K562 (cell line): ENCODE data around the gene PPFIA3. TPM values are rescaled to one million over a fixed set of nuclear protein-coding genes. Genes with fewer than 3 reads are reported as not detected.

Source experiments
- ADNP ChIP-seq: fragments of 200-800 bp; sonication (Bioruptor generic); IDR thresholded peaks from 2 replicates; pipeline ENCODE4 v1.6.1; 2016; ENCODE audit warnings: missing genetic modification characterization, missing compliant biosample characterization
- ARID4B ChIP-seq: sonication (generic); formaldehyde crosslinking; IDR thresholded peaks from 2 replicates; pipeline ENCODE4 v1.8.0; 2022; ENCODE audit warnings: mild to moderate bottlenecking, missing genetic modification reagents
- BDP1 ChIP-seq: IDR thresholded peaks from 3 replicates; pipeline ENCODE4 v1.6.1; 2011; ENCODE audit not compliant: insufficient read length, insufficient read depth
- FOXK2 ChIP-seq, 2 experiments: fragments of 450-650 bp; IDR thresholded peaks in 1 of 2; conservative IDR thresholded peaks in 1 of 2; 2 replicates each; pipeline ENCODE4 v1.6.1; 2016; ENCODE audit warnings: low read depth in 2 of 2, mild to moderate bottlenecking in 1 of 2
- GTF2E2 ChIP-seq: fragments of 200-800 bp; sonication (Bioruptor generic); IDR thresholded peaks from 2 replicates; pipeline ENCODE4 v1.6.1; 2016; ENCODE audit warnings: missing genetic modification characterization, missing compliant biosample characterization
- HBP1 ChIP-seq: fragments of 450-650 bp; formaldehyde crosslinking; IDR thresholded peaks from 2 replicates; pipeline ENCODE4 v1.4.0; 2022; ENCODE audit warnings: missing genetic modification characterization
- HOMEZ ChIP-seq: fragments of 250-450 bp; sonication (Bioruptor Pico); IDR thresholded peaks from 2 replicates; pipeline ENCODE4 v1.4.0; 2020; ENCODE audit warnings: mild to moderate bottlenecking, moderate library complexity
- IRF9 ChIP-seq: fragments of 450-650 bp; IDR thresholded peaks from 2 replicates; pipeline ENCODE4 v1.6.1; 2016; ENCODE audit warnings: missing biosample characterization, missing genetic modification characterization
- MAFG ChIP-seq: fragments of 450-650 bp; conservative IDR thresholded peaks from 2 replicates; pipeline ENCODE4 v1.6.1; 2016; ENCODE audit warnings: missing genetic modification characterization, missing compliant biosample characterization
- NR0B1 ChIP-seq: fragments of 450-650 bp; IDR thresholded peaks from one replicate; pipeline ENCODE4 v1.6.1; 2018; ENCODE audit warnings: mild to moderate bottlenecking, moderate library complexity; ENCODE audit not compliant: partially characterized antibody
- NR4A1 ChIP-seq, 2 experiments: fragments of 250-450 bp in 1 of 2; fragments of 450-650 bp in 1 of 2; sonication (Bioruptor Pico) in 1 of 2; IDR thresholded peaks; 2 replicates each; pipeline versions ENCODE4 v1.4.0 to v1.6.1; 2016 to 2020; ENCODE audit warnings: mild to moderate bottlenecking in 2 of 2, missing compliant biosample characterization in 1 of 2, missing genetic modification characterization in 1 of 2, moderate library complexity in 1 of 2
- RNF2 ChIP-seq: sonication (generic); IDR thresholded peaks from 2 replicates; pipeline ENCODE4 v1.6.1; 2016
- SOX6 ChIP-seq: fragments of 450-650 bp; IDR thresholded peaks from 2 replicates; pipeline ENCODE4 v1.6.1; 2014; ENCODE audit warnings: mild to moderate bottlenecking
- SREBF2 ChIP-seq: sonication (generic); formaldehyde crosslinking; IDR thresholded peaks from 2 replicates; pipeline ENCODE4 v1.4.0; 2020; ENCODE audit warnings: mild to moderate bottlenecking, missing genetic modification reagents
- SRSF1 ChIP-seq: fragments of 200-400 bp; formaldehyde crosslinking; IDR thresholded peaks from 2 replicates; pipeline ENCODE4 v1.6.1; 2017; ENCODE audit warnings: mild to moderate bottlenecking, low read depth, low read length, moderate library complexity
- TRIM24 ChIP-seq, 2 experiments: fragments of 450-650 bp; IDR thresholded peaks; 2 replicates each; pipeline ENCODE4 v1.6.1; 2016
- ZNF764 ChIP-seq: fragments of 250-450 bp; sonication (Bioruptor Pico); IDR thresholded peaks from 2 replicates; pipeline ENCODE4 v1.4.0; 2020; ENCODE audit warnings: low read depth, mild to moderate bottlenecking, moderate library complexity
- polyA plus RNA-seq, 8 experiments: library from polyadenylated mRNA; depleted of rRNA in 4 of 8; stranded (reverse) in 5 of 8; unstranded in 3 of 8; fragments of >200 nt; fragmentation: Nextera tagmentation in 2 of 8; fragmentation: Illumina TruSeq in 1 of 8; extraction: Ambion mirVana in 2 of 8; extraction: Trizol in 1 of 8; gene quantifications; 2 replicates each; pipeline versions ENCODE4 v1.2.1 to v1.2.3, GENCODE V29; 2011 to 2014; ENCODE audit warnings: inconsistent platforms in 1 of 8, missing spikeins in 1 of 8
- total RNA-seq, 7 experiments: library from RNA; depleted of rRNA in 6 of 7; stranded (reverse); fragments of >200 nt in 6 of 7; fragmentation: Illumina TruSeq in 2 of 7; extraction: Trizol in 2 of 7; gene quantifications; 2 replicates each; pipeline versions ENCODE4 v1.2.1 to v1.2.3, GENCODE V29; 2011 to 2021; ENCODE audit warnings: low replicate concordance in 1 of 7

PPFIA3 gene
- total and polyA plus RNA-seq, 9 of the 15 experiments (the other 6 are each of a cell fraction or from before 2014, with no cell fraction given): 0.10 to 53.0 (median 17.6) TPM

- TF ChIP-seq ARID4B (CRISPR knock-in tag): peak; percentile 68
- TF ChIP-seq SOX6: peak; percentile 12; the same call in 1 of the 2 replicates
- no peak for TF ChIP-seq NR0B1
- 0 out of 2 replicates have a peak, but pooled peaks have one; percentile 34 for TF ChIP-seq IRF9 (tag)
- TF ChIP-seq SREBF2: no peak
- no peak for TF ChIP-seq SRSF1
- TF ChIP-seq BDP1: no peak
- no peak for TF ChIP-seq TRIM24 (IDR thresholded peaks at IDR 0.05)
- peak; percentile 73 for TF ChIP-seq RNF2
- TF ChIP-seq GTF2E2 (tag): peak; percentile 21; the same call in 1 of the 2 replicates
- TF ChIP-seq HBP1: peak; percentile 8; the same call in 1 of the 2 replicates
- no peak for TF ChIP-seq ZNF764 (CRISPR knock-in tag)
- TF ChIP-seq NR4A1 (CRISPR knock-in tag; IDR thresholded peaks at IDR 0.05): no peak
- peak; percentile 55; the same call in 1 of the 2 replicates for TF ChIP-seq NR4A1 (tag; IDR thresholded peaks at IDR 0.05)
- peak; percentile 45 to 70; a peak in 3 of 4 replicates for TF ChIP-seq FOXK2 (conservative IDR thresholded peaks at IDR 0.05 in 1 of 2, IDR thresholded peaks at IDR 0.05 in 1 of 2; ENCODE audit: low read depth in 2 of 2)
- no peak for TF ChIP-seq ADNP (tag)
- TF ChIP-seq HOMEZ (CRISPR knock-in tag): no peak
- TF ChIP-seq MAFG (tag): peak; percentile 56
Observed at GRCh38 chr19:49155005-49155819, 35.9 kb downstream of the PPFIA3 start, which contains the start of gene HRC (continued).
